C4-2B (cell line): ENCODE data around the gene ROS1.

Source experiments
- CTCF ChIP-seq: fragments of 450-650 bp; conservative IDR thresholded peaks from 2 replicates; pipeline ENCODE4 v1.5.1; 2017; ENCODE audit warnings: mild to moderate bottlenecking
- ZFX ChIP-seq: fragments of 450-650 bp; IDR thresholded peaks from 2 replicates; pipeline ENCODE4 v1.6.1; 2017

DNA sequence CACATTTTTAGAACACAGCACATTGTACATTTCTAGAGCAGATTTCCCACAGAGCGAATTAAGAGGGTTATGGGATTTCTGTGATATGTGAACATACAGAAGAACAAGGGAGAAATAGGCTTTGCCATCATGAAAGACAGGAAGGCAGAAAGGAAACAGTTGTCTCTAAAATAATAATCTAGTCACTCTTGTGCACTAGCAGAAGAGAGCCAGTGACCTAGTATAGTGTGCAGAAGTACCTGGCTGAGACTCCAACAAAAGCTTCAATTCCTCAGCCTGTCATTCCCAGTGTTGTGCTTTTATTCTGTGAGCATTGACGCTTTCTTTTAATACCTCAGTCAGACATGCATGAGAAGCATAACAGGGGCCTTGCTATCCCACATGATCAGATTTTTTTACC is 39.0 kb upstream of the ROS1 start:
- TF ChIP-seq CTCF (no peak), ZFX (no peak)
